ENCODE data around the gene TRAF6.

GRCh38 chr11:36441610-36442208 lies 68.4 kb downstream of the TRAF6 start:
- no peak for TF ChIP-seq POLR2AphosphoS5 (IDR thresholded peaks at IDR 0.05)
- TF ChIP-seq, protein P1, sequence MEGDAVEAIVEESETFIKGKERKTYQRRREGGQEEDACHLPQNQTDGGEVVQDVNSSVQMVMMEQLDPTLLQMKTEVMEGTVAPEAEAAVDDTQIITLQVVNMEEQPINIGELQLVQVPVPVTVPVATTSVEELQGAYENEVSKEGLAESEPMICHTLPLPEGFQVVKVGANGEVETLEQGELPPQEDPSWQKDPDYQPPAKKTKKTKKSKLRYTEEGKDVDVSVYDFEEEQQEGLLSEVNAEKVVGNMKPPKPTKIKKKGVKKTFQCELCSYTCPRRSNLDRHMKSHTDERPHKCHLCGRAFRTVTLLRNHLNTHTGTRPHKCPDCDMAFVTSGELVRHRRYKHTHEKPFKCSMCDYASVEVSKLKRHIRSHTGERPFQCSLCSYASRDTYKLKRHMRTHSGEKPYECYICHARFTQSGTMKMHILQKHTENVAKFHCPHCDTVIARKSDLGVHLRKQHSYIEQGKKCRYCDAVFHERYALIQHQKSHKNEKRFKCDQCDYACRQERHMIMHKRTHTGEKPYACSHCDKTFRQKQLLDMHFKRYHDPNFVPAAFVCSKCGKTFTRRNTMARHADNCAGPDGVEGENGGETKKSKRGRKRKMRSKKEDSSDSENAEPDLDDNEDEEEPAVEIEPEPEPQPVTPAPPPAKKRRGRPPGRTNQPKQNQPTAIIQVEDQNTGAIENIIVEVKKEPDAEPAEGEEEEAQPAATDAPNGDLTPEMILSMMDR (IDR thresholded peaks at IDR 0.05): no peak
- no peak for TF ChIP-seq POLR2A (IDR thresholded peaks at IDR 0.05)

All from prostate gland (tissue), 2 donors.